Activated CD4-positive, alpha-beta T cell treated with anti-CD3 and anti-CD28 coated beads, Interleukin-2, amount 10 ng/mL, durations not matched to agents 7 days and 5 days (primary cell): ENCODE data around the gene MALAT1. TPM values are rescaled to one million over a fixed set of nuclear protein-coding genes. Genes with fewer than 3 reads are reported as not detected.
A peak's percentile ranks its signal among the peaks of the same experiment; 100 is the strongest.

Experiments used
- CTCF ChIA-PET: fragments of 350-600 bp; sonication (Branson Sonifier 250); formaldehyde crosslinking; loops from one replicate; lab custom pipeline; 2021; ENCODE audit warnings: antibody characterized with exemption; lab: Charles Lee
- POLR2A ChIA-PET: fragments of 350-600 bp; sonication (Branson Sonifier 250); formaldehyde crosslinking; loops from one replicate; lab custom pipeline; 2021; ENCODE audit warnings: antibody characterized with exemption; lab: Charles Lee
- DNase-seq: peaks from one replicate; pipeline ENCODE4 v3.0.0-alpha.2; 2020
- H3K27ac Mint-ChIP-seq: one replicate; pipeline ENCODE4 v1.8.0; 2021; ENCODE audit warnings: mild to moderate bottlenecking, moderate library complexity, mixed read lengths
- H3K27me3 Mint-ChIP-seq: one replicate; pipeline ENCODE4 v1.8.0; 2021; ENCODE audit warnings: mixed read lengths
- H3K36me3 Mint-ChIP-seq: one replicate; pipeline ENCODE4 v1.8.0; 2021; ENCODE audit warnings: low read depth, mixed read lengths
- H3K4me1 Mint-ChIP-seq: one replicate; pipeline ENCODE4 v1.8.0; 2021; ENCODE audit warnings: mixed read lengths
- H3K4me3 Mint-ChIP-seq: one replicate; pipeline ENCODE4 v1.8.0; 2021; ENCODE audit warnings: mild to moderate bottlenecking, moderate library complexity, mixed read lengths
- H3K9me3 Mint-ChIP-seq: one replicate; pipeline ENCODE4 v1.8.0; 2021; ENCODE audit warnings: mixed read lengths
- total RNA-seq, 2 experiments: library from RNA; stranded (reverse); gene quantifications; one replicate each; pipeline ENCODE4 v1.2.3, GENCODE V29; 2021

Gene MALAT1
- total RNA-seq, 2 experiments from 2014 or later, result 7,183 to 8,252 TPM

- H3K4me3 Mint-ChIP-seq, result no peak overlapping the region
- no peaks in the 10 kb centered on the region for H3K9me3 Mint-ChIP-seq
- ChIA-PET CTCF (interaction anchor here (0.6 to 6.7 kb wide), 9 partner anchors 12 to 1635 kb away, joined by 3 to 67 read pairs (median 3); no protein-coding TSS in a partner anchor), POLR2A (interaction anchor here (0.6 to 15.5 kb wide), 10 partner anchors 15 to 615 kb away, joined by 3 to 781 read pairs (median 5); partner anchors contain the start of gene NEAT1)
- peaks cover 33% of the 10 kb centered on the region for H3K36me3 Mint-ChIP-seq
- H3K27me3 Mint-ChIP-seq, result peaks cover 1% of the 10 kb centered on the region
- no peak overlapping the region for H3K27ac Mint-ChIP-seq
- no peak for DNase-seq
- peaks cover 35% of the 10 kb centered on the region for H3K4me1 Mint-ChIP-seq
Measured at GRCh38 chr11:65501472-65502273, 2.8 kb downstream of the MALAT1 start.

GRCh38 chr11:65502274-65502554, 3.4 kb downstream of the MALAT1 start:
- peaks cover 1% of the 10 kb centered on the region for H3K27me3 Mint-ChIP-seq
- no peak overlapping the region for H3K27ac Mint-ChIP-seq
- H3K4me3 Mint-ChIP-seq, result no peak overlapping the region
- DNase-seq, result no peak
- peaks cover 35% of the 10 kb centered on the region for H3K4me1 Mint-ChIP-seq
- POLR2A ChIA-PET, result interaction anchor here (0.6 to 15.5 kb wide), 10 partner anchors 15 to 615 kb away, joined by 3 to 781 read pairs (median 5); partner anchors contain the start of gene NEAT1
- H3K9me3 Mint-ChIP-seq, result no peaks in the 10 kb centered on the region
- CTCF ChIA-PET, result interaction anchor here (0.6 to 1.7 kb wide), 8 partner anchors 13 to 1636 kb away, joined by 3 to 5 read pairs (median 3); no protein-coding TSS in a partner anchor
- H3K36me3 Mint-ChIP-seq, result peaks cover 37% of the 10 kb centered on the region

GRCh38 chr11:65502555-65503367, 3.9 kb downstream of the MALAT1 start:
- peaks cover 1% of the 10 kb centered on the region for H3K27me3 Mint-ChIP-seq
- ChIA-PET POLR2A (interaction anchor here (0.6 to 15.5 kb wide), 10 partner anchors 16 to 614 kb away, joined by 3 to 781 read pairs (median 5); partner anchors contain the start of gene NEAT1), CTCF (interaction anchor here (0.6 to 1.7 kb wide), 6 partner anchors 13 to 1636 kb away, joined by 3 to 5 read pairs (median 3); no protein-coding TSS in a partner anchor)
- no peak overlapping the region for H3K4me3 Mint-ChIP-seq
- DNase-seq, result no peak
- peaks cover 40% of the 10 kb centered on the region for H3K4me1 Mint-ChIP-seq
- peaks cover 39% of the 10 kb centered on the region for H3K36me3 Mint-ChIP-seq
- H3K27ac Mint-ChIP-seq, result no peak overlapping the region
- H3K9me3 Mint-ChIP-seq, result no peaks in the 10 kb centered on the region

- H3K4me3 Mint-ChIP-seq, result no peak overlapping the region
- H3K9me3 Mint-ChIP-seq, result no peaks in the 10 kb centered on the region
- peaks cover 44% of the 10 kb centered on the region for H3K4me1 Mint-ChIP-seq
- CTCF ChIA-PET, result interaction anchor here (1.7 kb wide), 2 partner anchors 25 to 31 kb away, joined by 4 to 5 read pairs; no protein-coding TSS in a partner anchor
- DNase-seq, result no peak
- H3K36me3 Mint-ChIP-seq, result peaks cover 39% of the 10 kb centered on the region
- peak overlapping the region; percentile 82 for H3K27ac Mint-ChIP-seq
- H3K27me3 Mint-ChIP-seq, result peaks cover 1% of the 10 kb centered on the region
- POLR2A ChIA-PET, result interaction anchor here (0.6 to 15.5 kb wide), 6 partner anchors 27 to 159 kb away, joined by 3 to 781 read pairs (median 4); partner anchors contain the start of genes NEAT1 and RELA
Measured at GRCh38 chr11:65503368-65503948, 4.6 kb downstream of the MALAT1 start.

GRCh38 chr11:65503949-65504673, 5.3 kb downstream of the MALAT1 start:
- CTCF ChIA-PET, result interaction anchor here (2.0 to 8.3 kb wide), 2 partner anchors 85 to 89 kb away, joined by 6 to 98 read pairs; no protein-coding TSS in a partner anchor
- H3K4me1 Mint-ChIP-seq, result peaks cover 44% of the 10 kb centered on the region
- H3K27ac Mint-ChIP-seq, result peak overlapping the region; percentile 82
- DNase-seq, result no peak
- H3K4me3 Mint-ChIP-seq, result no peak overlapping the region
- POLR2A ChIA-PET, result interaction anchor here (0.6 to 15.5 kb wide), 6 partner anchors 32 to 693 kb away, joined by 3 to 781 read pairs (median 4); partner anchors contain the start of genes NEAT1 and RELA
- H3K27me3 Mint-ChIP-seq, result no peaks in the 10 kb centered on the region
- no peaks in the 10 kb centered on the region for H3K9me3 Mint-ChIP-seq
- H3K36me3 Mint-ChIP-seq, result peaks cover 39% of the 10 kb centered on the region

GRCh38 chr11:65504674-65505465, 6.0 kb downstream of the MALAT1 start:
- Mint-ChIP-seq H3K9me3 (no peaks in the 10 kb centered on the region), H3K36me3 (peaks cover 39% of the 10 kb centered on the region), H3K4me3 (no peak overlapping the region), H3K4me1 (peaks cover 48% of the 10 kb centered on the region), H3K27me3 (no peaks in the 10 kb centered on the region), H3K27ac (peak overlapping the region; percentile 82)
- CTCF ChIA-PET, result interaction anchor here (1.9 to 8.3 kb wide), 4 partner anchors 17 to 90 kb away, joined by 6 to 98 read pairs (median 6); no protein-coding TSS in a partner anchor
- DNase-seq, result no peak
- POLR2A ChIA-PET, result interaction anchor here (0.6 to 15.5 kb wide), 6 partner anchors 25 to 694 kb away, joined by 3 to 781 read pairs (median 4); partner anchors contain the start of gene NEAT1

- CTCF ChIA-PET, result interaction anchor here (0.7 to 8.3 kb wide), 13 partner anchors 9 to 149 kb away, joined by 3 to 98 read pairs (median 3); partner anchors contain the start of gene FRMD8
- Mint-ChIP-seq H3K4me3 (no peak overlapping the region), H3K36me3 (peaks cover 39% of the 10 kb centered on the region), H3K27me3 (no peaks in the 10 kb centered on the region), H3K4me1 (peaks cover 52% of the 10 kb centered on the region), H3K27ac (peak overlapping the region; percentile 78), H3K9me3 (no peaks in the 10 kb centered on the region)
- no peak for DNase-seq
- POLR2A ChIA-PET, result interaction anchor here (0.5 to 15.5 kb wide), 8 partner anchors 8 to 324 kb away, joined by 3 to 781 read pairs (median 4); partner anchors contain the start of genes CAPN1, MALAT1 and NEAT1
Measured at GRCh38 chr11:65505466-65506289, 6.8 kb downstream of the MALAT1 start.

GRCh38 chr11:65506290-65506771, 7.5 kb downstream of the MALAT1 start:
- Mint-ChIP-seq H3K36me3 (peaks cover 39% of the 10 kb centered on the region), H3K27ac (peak overlapping the region; percentile 78), H3K4me3 (no peak overlapping the region), H3K4me1 (peaks cover 54% of the 10 kb centered on the region), H3K9me3 (no peaks in the 10 kb centered on the region), H3K27me3 (no peaks in the 10 kb centered on the region)
- ChIA-PET POLR2A (interaction anchor here (1.3 to 15.5 kb wide), 4 partner anchors 8 to 118 kb away, joined by 4 to 781 read pairs (median 34); partner anchors contain the start of genes MALAT1 and NEAT1), CTCF (interaction anchor here (0.7 to 8.3 kb wide), 15 partner anchors 8 to 244 kb away, joined by 3 to 98 read pairs (median 3); partner anchors contain the start of genes FRMD8 and MALAT1)
- no peak for DNase-seq

- H3K27me3 Mint-ChIP-seq, result no peaks in the 10 kb centered on the region
- H3K27ac Mint-ChIP-seq, result peak overlapping the region; percentile 78
- no peaks in the 10 kb centered on the region for H3K9me3 Mint-ChIP-seq
- peaks cover 39% of the 10 kb centered on the region for H3K36me3 Mint-ChIP-seq
- CTCF ChIA-PET, result interaction anchor here (1.0 to 8.3 kb wide), 19 partner anchors 9 to 245 kb away, joined by 3 to 98 read pairs (median 3); partner anchors contain the start of genes FRMD8 and MALAT1
- DNase-seq, result peak; percentile 34
- POLR2A ChIA-PET, result interaction anchor here (0.6 to 15.5 kb wide), 6 partner anchors 9 to 309 kb away, joined by 3 to 781 read pairs (median 4); partner anchors contain the start of genes MALAT1 and NEAT1
- no peak overlapping the region for H3K4me3 Mint-ChIP-seq
- H3K4me1 Mint-ChIP-seq, result peaks cover 54% of the 10 kb centered on the region
Measured at GRCh38 chr11:65506772-65507505, 8.1 kb downstream of the MALAT1 start.
